GM23338 (cell line): ENCODE measurements around the gene OR6K3. TPM values are rescaled to one million over a fixed set of nuclear protein-coding genes. Genes with fewer than 3 reads are reported as not detected.

Experiments used
- JUNB ChIP-seq: IDR thresholded peaks from one replicate; pipeline ENCODE4 v1.6.1; 2016; ENCODE audit warnings: antibody characterized with exemption; ENCODE audit not compliant: unreplicated experiment
- POLR2AphosphoS5 ChIP-seq: IDR thresholded peaks from 2 replicates; pipeline ENCODE4 v1.6.1; 2016; ENCODE audit warnings: antibody characterized with exemption, low read depth
- STAT1 ChIP-seq: IDR thresholded peaks from one replicate; pipeline ENCODE4 v1.6.1; 2016; ENCODE audit warnings: antibody characterized with exemption; ENCODE audit not compliant: unreplicated experiment
- ZNF331 ChIP-seq: fragments of 250-450 bp; sonication (Bioruptor Pico); IDR thresholded peaks from 2 replicates; pipeline ENCODE4 v1.5.0; 2020; ENCODE audit warnings: low read depth, mild to moderate bottlenecking, moderate library complexity
- polyA plus RNA-seq: library from polyadenylated mRNA; unstranded; fragments of >200 nt; fragmentation: Nextera tagmentation; extraction: Ambion mirVana; gene quantifications from 2 replicates; pipeline ENCODE4 v1.2.1, GENCODE V29; 2016
- total RNA-seq: library from RNA; depleted of rRNA; stranded (reverse); fragments of >200 nt; shearing (Covaris generic); gene quantifications from 2 replicates; pipeline ENCODE4 v1.2.3, GENCODE V29; 2014; rRNA removed
- TF ChIP-seq, protein P1 (sequence below): IDR thresholded peaks from 2 replicates; pipeline ENCODE4 v1.6.1; 2016; ENCODE audit warnings: antibody characterized with exemption

Gene OR6K3
- total and polyA plus RNA-seq, 2 experiments from 2014 or later = not detected

DNA sequence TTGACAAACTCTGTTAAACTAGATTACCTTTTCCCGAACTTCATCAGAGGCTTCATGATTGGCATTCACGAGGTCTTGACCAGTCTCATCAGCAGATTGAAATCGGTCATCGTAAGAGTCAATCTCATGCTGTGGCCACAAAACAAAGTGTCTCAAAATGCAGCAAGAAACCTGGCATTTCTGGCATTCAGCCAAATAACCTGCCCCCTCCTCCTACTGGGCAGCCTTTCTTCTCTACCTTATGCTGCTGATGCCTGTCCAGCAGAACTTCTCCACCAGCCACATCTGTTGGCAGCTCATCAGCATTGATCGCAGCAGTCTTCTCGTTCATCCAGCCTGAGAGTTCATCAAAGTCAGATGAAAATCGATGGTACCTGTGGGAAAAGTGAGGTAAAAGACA is 46.2 kb downstream of the OR6K3 start (continued):
- TF ChIP-seq ZNF331 (CRISPR knock-in tag) = no peak
- TF ChIP-seq JUNB = no peak
- no peak for TF ChIP-seq POLR2AphosphoS5
- TF ChIP-seq STAT1 = no peak
- TF ChIP-seq, protein P1, sequence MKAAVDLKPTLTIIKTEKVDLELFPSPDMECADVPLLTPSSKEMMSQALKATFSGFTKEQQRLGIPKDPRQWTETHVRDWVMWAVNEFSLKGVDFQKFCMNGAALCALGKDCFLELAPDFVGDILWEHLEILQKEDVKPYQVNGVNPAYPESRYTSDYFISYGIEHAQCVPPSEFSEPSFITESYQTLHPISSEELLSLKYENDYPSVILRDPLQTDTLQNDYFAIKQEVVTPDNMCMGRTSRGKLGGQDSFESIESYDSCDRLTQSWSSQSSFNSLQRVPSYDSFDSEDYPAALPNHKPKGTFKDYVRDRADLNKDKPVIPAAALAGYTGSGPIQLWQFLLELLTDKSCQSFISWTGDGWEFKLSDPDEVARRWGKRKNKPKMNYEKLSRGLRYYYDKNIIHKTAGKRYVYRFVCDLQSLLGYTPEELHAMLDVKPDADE = no peak

Other genes starting within 250 kb of the OR6K3 start
- gene OR10R2, start 248.5 kb downstream of the OR6K3 start, total RNA-seq = not detected in 2 replicates
- gene OR10R2, start 248.5 kb downstream of the OR6K3 start, polyA plus RNA-seq = not detected in 2 replicates
- not detected in 2 replicates for gene OR6Y1, start 166.3 kb downstream of the OR6K3 start, total RNA-seq
- gene OR6Y1, start 166.3 kb downstream of the OR6K3 start, polyA plus RNA-seq = not detected in 2 replicates
- gene OR6P1, start 150.1 kb downstream of the OR6K3 start, total RNA-seq = not detected in 2 replicates
- gene OR6P1, start 150.1 kb downstream of the OR6K3 start, polyA plus RNA-seq = not detected in 2 replicates
- not detected in 2 replicates for gene OR10X1, start 140.8 kb downstream of the OR6K3 start, total RNA-seq
- gene OR10X1, start 140.8 kb downstream of the OR6K3 start, polyA plus RNA-seq = not detected in 2 replicates
- not detected in 2 replicates for gene OR10Z1, start 115.5 kb downstream of the OR6K3 start, total RNA-seq
- gene OR10Z1, start 115.5 kb downstream of the OR6K3 start, polyA plus RNA-seq = not detected in 2 replicates
- not detected in 2 replicates for gene SPTA1, start 34.0 kb downstream of the OR6K3 start, total RNA-seq
- not detected in 2 replicates for gene SPTA1, start 34.0 kb downstream of the OR6K3 start, polyA plus RNA-seq
- not detected in 2 replicates for gene OR6K2, start 20.1 kb downstream of the OR6K3 start, total RNA-seq
- gene OR6K2, start 20.1 kb downstream of the OR6K3 start, polyA plus RNA-seq = not detected in 2 replicates
- not detected in 2 replicates for gene OR6K6, start 34.0 kb upstream of the OR6K3 start, total RNA-seq
- gene OR6K6, start 34.0 kb upstream of the OR6K3 start, polyA plus RNA-seq = not detected in 2 replicates
- gene OR6N1, start 51.5 kb upstream of the OR6K3 start, total RNA-seq = not detected in 2 replicates
- gene OR6N1, start 51.5 kb upstream of the OR6K3 start, polyA plus RNA-seq = not detected in 2 replicates
- not detected in 2 replicates for gene OR6N2, start 60.5 kb upstream of the OR6K3 start, total RNA-seq
- not detected in 2 replicates for gene OR6N2, start 60.5 kb upstream of the OR6K3 start, polyA plus RNA-seq
- gene MNDA, start 110.6 kb upstream of the OR6K3 start, total RNA-seq = not detected in 2 replicates
- gene MNDA, start 110.6 kb upstream of the OR6K3 start, polyA plus RNA-seq = not detected in 2 replicates
- not detected in 2 replicates for gene PYHIN1, start 210.8 kb upstream of the OR6K3 start, total RNA-seq
- not detected in 2 replicates for gene PYHIN1, start 210.8 kb upstream of the OR6K3 start, polyA plus RNA-seq